Measurements from ENCODE around the gene KHNYN.
"Not testable (repeated sequence)": the region's sequence is repeated elsewhere in the genome, so short reads cannot be mapped to it uniquely, and the experiment has no call there.

The KHNYN gene

GRCh38 chr14:24437020-24437735 is 7.4 kb downstream of the KHNYN start:
- in situ Hi-C loops (cut with MboI; ENCODE audit: low sequenced_read_pairs) = loop anchor here (5.0 kb wide), 1 partner anchor 105 kb away; no protein-coding TSS in a partner anchor

GRCh38 chr14:24437736-24438067 is 7.9 kb downstream of the KHNYN start:
- in situ Hi-C loops (cut with MboI; ENCODE audit: low sequenced_read_pairs) = loop anchor here (5.0 kb wide), 1 partner anchor 105 kb away; no protein-coding TSS in a partner anchor

- in situ Hi-C loops (cut with MboI; ENCODE audit: low sequenced_read_pairs) = loop anchor here (5.0 kb wide), 1 partner anchor 106 kb away; no protein-coding TSS in a partner anchor
These were observed 8.7 kb downstream of the KHNYN start for GRCh38 chr14:24438223-24439097.

GRCh38 chr14:24439257-24439656 is 9.5 kb downstream of the KHNYN start:
- in situ Hi-C loops (cut with MboI; ENCODE audit: low sequenced_read_pairs) = loop anchor here (5.0 kb wide), 1 partner anchor 107 kb away; no protein-coding TSS in a partner anchor

- in situ Hi-C loops (cut with MboI; ENCODE audit: low sequenced_read_pairs) = loop anchor here (5.0 kb wide), 1 partner anchor 108 kb away; no protein-coding TSS in a partner anchor
These were observed 10.3 kb downstream of the KHNYN start for GRCh38 chr14:24439830-24440605.

- in situ Hi-C loops (cut with MboI; ENCODE audit: low sequenced_read_pairs) = no loop called here
These were observed 11.0 kb downstream of the KHNYN start for GRCh38 chr14:24440606-24441399.

GRCh38 chr14:24441485-24441884 is 11.7 kb downstream of the KHNYN start:
- in situ Hi-C loops (cut with MboI; ENCODE audit: low sequenced_read_pairs) = no loop called here

GRCh38 chr14:24441904-24442239 is 12.1 kb downstream of the KHNYN start:
- in situ Hi-C loops (cut with MboI; ENCODE audit: low sequenced_read_pairs) = no loop called here

- in situ Hi-C loops (cut with MboI; ENCODE audit: low sequenced_read_pairs) = no loop called here
These were observed 12.7 kb downstream of the KHNYN start, which contains the start of gene SDR39U1 for GRCh38 chr14:24442240-24443052. SDR39U1 (minus strand) TSS chr14:24442776; CDS start chr14:24442769, 7 bp downstream.

GRCh38 chr14:24443053-24443665 is 13.4 kb downstream of the KHNYN start:
- in situ Hi-C loops (cut with MboI; ENCODE audit: low sequenced_read_pairs) = no loop called here

- in situ Hi-C loops (cut with MboI; ENCODE audit: low sequenced_read_pairs) = not testable (repeated sequence)
These were observed 21.1 kb downstream of the KHNYN start for GRCh38 chr14:24450828-24451227.

- in situ Hi-C loops (cut with MboI; ENCODE audit: low sequenced_read_pairs) = no loop called here
These were observed 27.2 kb downstream of the KHNYN start for GRCh38 chr14:24456980-24457379.

- in situ Hi-C loops (cut with MboI; ENCODE audit: low sequenced_read_pairs) = no loop called here
These were observed 29.0 kb downstream of the KHNYN start for GRCh38 chr14:24458736-24459135.

GRCh38 chr14:24459331-24459730 is 29.6 kb downstream of the KHNYN start:
- in situ Hi-C loops (cut with MboI; ENCODE audit: low sequenced_read_pairs) = no loop called here

- in situ Hi-C loops (cut with MboI; ENCODE audit: low sequenced_read_pairs) = no loop called here
These were observed 31.6 kb downstream of the KHNYN start for GRCh38 chr14:24461336-24461735.

GRCh38 chr14:24463017-24463883 is 33.5 kb downstream of the KHNYN start:
- in situ Hi-C loops (cut with MboI; ENCODE audit: low sequenced_read_pairs) = no loop called here

- in situ Hi-C loops (cut with MboI; ENCODE audit: low sequenced_read_pairs) = no loop called here
These were observed 34.4 kb downstream of the KHNYN start for GRCh38 chr14:24463884-24464785.
